Measurements from ENCODE around the gene ZNF423. TPM values are rescaled to one million over a fixed set of nuclear protein-coding genes. Genes with fewer than 3 reads are reported as not detected.

Gene ZNF423
- total RNA-seq, 1 experiment from 2014 or later, result 0.97 TPM

DNA sequence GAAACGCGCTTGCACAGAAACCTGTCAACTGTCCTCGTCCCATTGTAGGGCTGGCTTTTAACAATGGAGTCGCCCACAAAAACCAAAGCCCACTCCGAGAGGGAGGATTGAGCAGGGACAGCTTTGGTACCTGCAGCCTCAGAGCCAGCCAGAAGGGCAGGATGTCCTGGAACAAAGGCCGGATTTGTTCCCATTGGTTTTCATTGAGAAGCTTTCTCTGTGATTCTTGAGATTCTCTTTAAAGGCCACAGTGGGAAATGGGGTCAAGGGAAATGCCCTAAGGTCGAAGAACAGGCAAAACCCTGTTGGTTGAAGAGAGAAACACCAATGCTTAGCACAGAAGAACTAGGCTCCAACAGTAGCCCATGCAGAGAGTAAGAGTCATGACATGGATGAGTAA lies 416.9 kb downstream of the ZNF423 start:
- DNase-seq (ENCODE audit: low spot score), result no peak

Other genes with a start within 250 kb of the ZNF423 start
- gene CNEP1R1, start 169.1 kb upstream of the ZNF423 start, total RNA-seq (2014; rRNA removed; shearing (Covaris generic)), result 24.3 and 34.1 TPM in 2 replicates
- gene HEATR3, start 209.9 kb upstream of the ZNF423 start, total RNA-seq (2014; rRNA removed; shearing (Covaris generic)), result 13.7 and 14.6 TPM in 2 replicates